IPS-NIHi11 (cell line): ENCODE data around the gene TACC2.

ENCODE experiments used
- DNase-seq: peaks from one replicate; pipeline ENCODE4 v3.0.0; 2012; ENCODE audit warnings: mixed read lengths, low spot score

TACC2 gene

GRCh38 chr10:122220736-122221135 lies 231.8 kb downstream of the TACC2 start:
- DNase-seq: no peak

DNA sequence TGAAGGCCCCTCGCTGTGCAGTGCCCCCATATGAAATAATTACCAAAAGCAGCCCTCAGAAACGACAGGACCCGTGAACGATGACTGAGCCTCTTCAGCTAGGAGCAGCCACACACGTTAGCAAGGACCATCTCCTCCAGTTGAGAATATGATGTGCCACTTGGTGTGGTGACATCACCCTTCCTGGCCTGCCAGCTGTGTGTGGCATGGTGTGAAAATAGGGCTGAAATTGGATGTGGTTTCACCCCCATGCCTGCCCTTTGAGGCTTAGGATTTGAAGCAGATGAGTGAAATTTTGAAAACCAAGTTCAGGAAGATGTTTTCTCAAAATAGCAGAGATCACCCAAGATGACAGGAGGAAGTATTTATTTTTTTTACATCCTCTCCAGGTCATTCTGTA lies 233.0 kb downstream of the TACC2 start:
- no peak for DNase-seq

GRCh38 chr10:122222638-122223037 lies 233.7 kb downstream of the TACC2 start:
- no peak for DNase-seq

GRCh38 chr10:122224159-122224558 lies 235.2 kb downstream of the TACC2 start:
- no peak for DNase-seq

DNA sequence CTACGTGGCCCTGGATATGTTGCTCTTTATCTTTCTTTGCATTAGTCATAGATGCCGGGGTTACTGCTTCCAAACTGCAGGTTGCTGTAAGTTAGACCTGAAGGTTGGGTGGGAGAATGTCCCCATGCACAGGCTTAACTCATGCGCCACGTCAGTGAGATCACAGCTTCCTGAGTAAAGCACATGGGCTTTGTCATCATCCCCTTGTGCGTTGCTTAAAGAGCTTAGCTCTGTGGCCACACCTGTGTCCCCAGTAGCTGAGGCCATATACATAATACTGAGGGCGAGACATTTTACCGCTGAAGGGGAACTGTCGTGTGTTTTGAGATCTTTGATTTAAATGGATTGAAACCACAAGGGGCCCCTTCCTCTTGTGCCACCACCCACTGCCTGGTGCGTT lies 236.4 kb downstream of the TACC2 start:
- DNase-seq: no peak

- no peak for DNase-seq
Observed at GRCh38 chr10:122227754-122228153, 238.8 kb downstream of the TACC2 start.

- no peak for DNase-seq
Observed at GRCh38 chr10:122229666-122230065, 240.7 kb downstream of the TACC2 start.

- DNase-seq: no peak
Observed at GRCh38 chr10:122230222-122230621, 241.3 kb downstream of the TACC2 start.

GRCh38 chr10:122232769-122233168 lies 243.8 kb downstream of the TACC2 start:
- no peak for DNase-seq

- DNase-seq: no peak
Observed at GRCh38 chr10:122233857-122234348, 244.9 kb downstream of the TACC2 start.

DNA sequence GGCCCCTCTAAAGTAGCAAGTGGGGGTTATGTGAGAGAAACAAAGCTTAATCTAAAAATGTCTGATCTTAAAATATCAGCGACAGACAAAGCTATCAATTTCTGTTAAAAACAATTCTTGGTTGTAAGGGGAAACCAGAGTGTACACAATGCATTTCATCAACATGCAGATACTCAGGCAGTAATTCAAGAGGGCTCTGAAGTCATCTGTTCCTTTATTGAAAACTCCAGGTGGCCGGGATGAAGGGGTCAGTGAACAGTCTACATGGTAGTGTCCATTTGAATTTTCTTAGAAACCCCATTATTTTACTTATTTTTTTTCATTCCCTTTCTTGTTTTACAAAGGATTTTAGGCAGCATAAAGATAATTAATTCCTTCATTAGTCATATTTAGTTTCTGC lies 245.5 kb downstream of the TACC2 start:
- DNase-seq: no peak

DNA sequence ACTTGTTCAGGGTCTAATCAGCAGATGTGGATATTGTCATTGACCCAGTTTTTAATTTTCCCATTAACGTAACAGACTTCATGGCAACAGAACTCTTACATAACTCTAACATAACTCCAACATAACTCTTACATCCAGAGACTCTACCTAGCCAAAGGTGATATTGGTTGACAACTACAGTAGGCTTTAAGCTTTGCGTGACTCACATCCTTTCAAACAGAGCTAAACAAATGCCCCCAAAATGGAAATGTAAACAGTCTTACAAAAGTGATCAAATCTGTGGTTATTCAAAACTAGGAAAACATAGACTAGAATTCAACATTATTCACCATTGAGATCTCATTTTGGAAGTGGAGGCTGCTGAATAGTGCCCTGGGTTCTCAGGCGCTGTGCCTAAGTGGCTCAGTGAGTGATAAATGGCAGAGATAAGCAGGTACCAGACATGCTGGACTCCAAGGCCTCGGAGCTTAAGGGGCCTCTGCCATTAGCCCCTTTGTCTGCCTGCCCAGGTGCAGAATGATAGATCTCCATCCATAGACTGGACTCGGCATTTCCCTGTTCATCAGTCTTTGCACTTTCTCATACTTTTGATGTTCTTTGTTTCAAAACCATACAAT lies 247.8 kb downstream of the TACC2 start:
- DNase-seq: no peak

DNA sequence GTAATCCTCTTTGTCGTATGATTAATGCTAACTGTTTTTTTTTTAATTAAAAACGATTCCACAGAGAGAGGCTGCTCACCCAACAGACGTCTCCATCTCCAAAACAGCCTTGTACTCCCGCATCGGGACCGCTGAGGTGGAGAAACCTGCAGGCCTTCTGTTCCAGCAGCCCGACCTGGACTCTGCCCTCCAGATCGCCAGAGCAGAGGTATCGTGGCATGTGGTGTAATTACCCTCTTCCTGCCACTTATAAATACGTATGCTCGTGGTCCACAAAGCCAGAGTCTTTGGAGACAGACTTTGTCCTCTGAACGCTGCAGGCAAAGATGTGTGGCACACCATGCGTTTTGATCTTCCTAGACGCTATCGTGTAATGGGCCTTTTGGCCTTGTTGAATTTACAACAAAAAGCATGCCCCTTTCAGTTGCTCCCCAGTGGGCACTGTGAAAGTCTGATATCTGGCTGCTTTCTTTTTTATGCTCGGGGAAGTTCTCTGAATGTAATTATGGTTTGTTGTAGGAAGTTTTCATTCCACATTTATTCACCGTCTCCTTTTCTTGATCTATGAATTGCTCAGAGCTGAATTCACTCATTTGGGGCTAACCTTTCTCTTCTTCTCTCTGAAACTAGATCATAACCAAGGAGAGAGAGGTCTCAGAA lies 248.5 kb downstream of the TACC2 start:
- no peak for DNase-seq

- DNase-seq: no peak
Observed at GRCh38 chr10:122239578-122240257, 250.8 kb downstream of the TACC2 start.

- DNase-seq: no peak
Observed at GRCh38 chr10:122240401-122240800, 251.4 kb downstream of the TACC2 start.

DNA sequence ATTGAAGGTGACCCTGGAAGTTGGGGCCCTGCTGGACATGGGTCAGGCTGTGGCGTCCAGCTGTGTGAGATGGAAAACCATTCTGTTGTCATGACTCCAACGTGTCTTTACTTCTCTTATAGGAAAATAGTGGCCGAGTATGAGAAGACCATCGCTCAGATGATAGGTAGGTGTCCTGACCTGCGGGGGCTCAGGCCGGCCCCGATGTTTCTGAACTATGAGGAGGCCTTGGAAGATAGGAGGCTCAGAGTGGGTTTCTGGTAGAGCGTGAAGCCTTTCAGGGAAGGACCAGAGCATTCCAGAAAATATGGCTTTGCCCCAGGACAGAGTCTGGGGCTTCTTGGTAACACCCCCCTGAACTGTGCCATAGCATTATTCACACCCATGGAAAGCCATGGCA lies 252.9 kb downstream of the TACC2 start:
- DNase-seq: no peak

DNA sequence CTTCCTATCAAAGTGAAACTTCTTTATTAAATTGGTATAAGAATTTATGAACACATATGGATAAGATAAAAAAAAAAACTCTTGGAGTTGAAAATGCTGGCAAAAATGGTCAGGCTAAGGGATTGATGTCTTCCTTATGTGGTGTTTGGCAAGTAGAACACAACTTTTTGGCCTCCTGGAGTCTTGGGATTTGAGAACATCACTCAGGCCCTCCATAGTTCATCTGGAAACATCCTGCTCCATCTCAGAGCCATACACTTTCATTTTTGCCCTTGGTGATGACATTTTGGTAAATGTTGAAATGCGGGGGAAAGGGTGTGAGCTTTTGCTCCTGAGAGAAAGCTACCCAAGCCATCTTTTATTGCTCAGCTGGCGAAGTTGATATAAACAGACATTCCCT lies 254.6 kb downstream of the TACC2 start:
- DNase-seq: no peak

GRCh38 chr10:122244001-122244975 lies 255.3 kb downstream of the TACC2 start:
- DNase-seq: no peak

GRCh38 chr10:122245136-122245535 lies 256.2 kb downstream of the TACC2 start:
- DNase-seq: no peak

GRCh38 chr10:122245897-122246296 lies 256.9 kb downstream of the TACC2 start:
- DNase-seq: no peak

DNA sequence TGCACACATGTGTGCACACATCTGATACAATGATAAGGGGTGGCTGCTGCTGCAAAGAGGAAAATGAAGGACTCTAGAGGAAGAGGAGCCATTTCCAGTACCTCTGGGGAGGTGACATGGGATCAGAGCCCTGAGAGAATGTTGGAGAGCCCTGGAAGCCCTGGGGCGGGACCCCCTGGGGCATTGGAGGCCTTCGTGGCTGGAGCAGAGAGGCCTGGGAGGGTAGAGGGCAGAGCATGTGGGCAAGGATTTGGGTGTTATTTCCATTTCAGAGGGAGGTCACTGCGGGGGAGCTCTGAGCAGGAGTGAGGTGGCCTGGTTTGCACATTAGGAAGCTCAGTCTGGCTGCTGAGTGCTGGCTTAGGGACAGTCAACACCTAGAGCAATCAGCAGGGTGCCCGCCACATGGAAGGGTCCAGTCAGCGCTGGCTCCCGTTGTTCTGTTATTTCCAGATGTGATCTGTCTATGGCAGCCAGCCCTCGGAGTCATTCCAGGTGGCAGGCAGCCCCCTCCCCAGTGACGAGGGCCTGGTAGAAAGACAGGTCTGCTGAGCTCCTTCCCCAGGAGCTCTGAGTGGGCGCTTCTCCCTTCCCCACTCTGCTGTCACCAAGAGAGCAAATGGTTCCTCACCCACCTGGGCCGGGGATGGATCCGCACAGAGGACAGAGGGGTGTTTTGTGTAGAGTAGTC lies 258.0 kb downstream of the TACC2 start:
- no peak for DNase-seq
